KMS-11 (cell line): Measurements from ENCODE around the gene CXCL8.

ENCODE experiments used
- H2AFZ ChIP-seq: fragments of 200-600 bp; sonication (generic); 2 replicates; pipeline ENCODE4 v1.6.1; 2016; ENCODE audit warnings: antibody characterized with exemption, mixed run types, low read depth
- H3K27ac ChIP-seq: fragments of 200-600 bp; sonication (generic); 2 replicates; pipeline ENCODE4 v1.6.1; 2016; ENCODE audit warnings: mild to moderate bottlenecking, mixed run types
- H3K27me3 ChIP-seq: fragments of 200-600 bp; sonication (generic); 2 replicates; pipeline ENCODE4 v1.6.1; 2017; ENCODE audit warnings: mild to moderate bottlenecking, low read depth, mixed run types, moderate library complexity; ENCODE audit not compliant: insufficient read depth
- H3K36me3 ChIP-seq: fragments of 200-600 bp; sonication (generic); 2 replicates; pipeline ENCODE4 v1.6.1; 2017; ENCODE audit warnings: mild to moderate bottlenecking, mixed run types; ENCODE audit not compliant: insufficient read depth
- H3K4me1 ChIP-seq: fragments of 200-600 bp; sonication (generic); 2 replicates; pipeline ENCODE4 v1.6.1; 2016; ENCODE audit warnings: mild to moderate bottlenecking, low read depth, mixed run types; ENCODE audit not compliant: poor library complexity, severe bottlenecking
- H3K4me2 ChIP-seq: fragments of 200-600 bp; sonication (generic); 2 replicates; pipeline ENCODE4 v1.7.0; 2016; ENCODE audit warnings: mild to moderate bottlenecking, mixed run types
- H3K4me3 ChIP-seq: fragments of 200-600 bp; sonication (generic); IDR thresholded peaks from 2 replicates; pipeline ENCODE4 v1.6.1; 2017; ENCODE audit warnings: low read depth, low read length, mixed read lengths; ENCODE audit not compliant: insufficient read depth
- H3K79me2 ChIP-seq: fragments of 200-600 bp; sonication (generic); 2 replicates; pipeline ENCODE4 v1.6.1; 2016; ENCODE audit warnings: low read depth, mixed run types; ENCODE audit not compliant: insufficient read depth
- H3K9ac ChIP-seq: fragments of 200-600 bp; sonication (generic); 2 replicates; pipeline ENCODE4 v1.6.1; 2016; ENCODE audit warnings: mild to moderate bottlenecking, mixed run types
- H4K20me1 ChIP-seq: fragments of 200-600 bp; sonication (generic); 2 replicates; pipeline ENCODE4 v1.6.1; 2016; ENCODE audit warnings: mild to moderate bottlenecking, mixed run types; ENCODE audit not compliant: insufficient read depth
- CTCF ChIP-seq: fragments of 200-600 bp; sonication (generic); conservative IDR thresholded peaks from 2 replicates; pipeline ENCODE4 v1.6.1; 2017; ENCODE audit warnings: low read depth, mild to moderate bottlenecking, antibody characterized with exemption, low read length, moderate library complexity, mixed read lengths

The CXCL8 gene

DNA sequence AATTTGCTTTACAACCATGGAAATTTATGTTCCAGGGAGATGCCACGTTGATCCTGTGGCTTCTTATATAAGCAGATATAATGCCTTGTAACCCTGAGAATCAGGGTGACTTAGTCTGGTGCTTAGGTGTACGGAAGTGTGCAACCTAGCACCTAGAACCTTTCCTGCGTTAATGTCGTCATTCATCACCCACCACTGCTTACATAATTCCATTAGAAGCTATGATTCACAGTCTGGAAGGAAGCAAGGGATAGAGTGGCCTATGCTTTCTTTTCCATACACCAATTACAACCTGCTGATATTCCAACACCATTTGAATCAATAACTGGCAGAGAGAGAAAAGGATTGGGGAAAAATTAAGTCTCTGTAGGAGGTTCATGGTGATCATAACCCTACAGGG lies 17.3 kb upstream of the CXCL8 start:
- Histone ChIP-seq H3K27ac (no peak overlapping the region), H4K20me1 (no peaks in the 10 kb centered on the region), H3K27me3 (no peaks in the 10 kb centered on the region), H3K9ac (no peak overlapping the region), H3K79me2 (no peaks in the 10 kb centered on the region), H3K4me2 (no peak overlapping the region), H3K36me3 (no peaks in the 10 kb centered on the region), H2AFZ (no peak overlapping the region), H3K4me3 (no peak overlapping the region), H3K4me1 (peaks cover 20% of the 10 kb centered on the region)
- TF ChIP-seq CTCF: no peak

DNA sequence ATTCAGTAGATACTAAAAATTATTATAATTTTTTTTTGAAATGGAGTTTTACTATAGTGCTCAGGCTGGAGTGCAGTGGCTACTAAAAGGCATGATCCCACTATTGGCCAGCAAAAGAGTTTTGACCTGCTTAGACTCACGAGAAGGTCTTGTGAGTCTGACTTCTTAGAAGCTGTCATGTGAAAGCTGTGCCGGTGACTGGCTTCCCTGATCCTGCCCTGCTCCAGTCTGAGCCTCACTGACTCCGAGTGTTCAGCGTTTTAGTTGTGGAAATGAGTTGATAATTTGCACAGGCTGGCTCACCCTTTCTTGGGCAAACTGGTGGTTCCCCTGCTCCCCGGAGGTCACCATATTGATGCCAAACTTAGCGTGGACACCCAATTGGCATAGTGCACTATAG lies 16.4 kb upstream of the CXCL8 start:
- Histone ChIP-seq H3K27ac (no peak overlapping the region), H2AFZ (no peak overlapping the region), H3K4me3 (no peak overlapping the region), H3K4me1 (peaks cover 12% of the 10 kb centered on the region), H3K36me3 (no peaks in the 10 kb centered on the region), H4K20me1 (no peaks in the 10 kb centered on the region), H3K27me3 (no peaks in the 10 kb centered on the region), H3K79me2 (no peaks in the 10 kb centered on the region), H3K9ac (no peak overlapping the region), H3K4me2 (no peak overlapping the region)
- TF ChIP-seq CTCF: no peak

- Histone ChIP-seq H2AFZ (no peak overlapping the region), H3K4me3 (no peak overlapping the region)
Observed at GRCh38 chr4:73725510-73725909, 14.9 kb upstream of the CXCL8 start.

GRCh38 chr4:73725985-73726384 lies 14.4 kb upstream of the CXCL8 start:
- Histone ChIP-seq H2AFZ (no peak overlapping the region), H3K4me3 (no peak overlapping the region), H4K20me1 (no peaks in the 10 kb centered on the region), H3K36me3 (no peaks in the 10 kb centered on the region), H3K79me2 (no peaks in the 10 kb centered on the region), H3K4me2 (no peak overlapping the region), H3K4me1 (peaks cover 17% of the 10 kb centered on the region), H3K9ac (no peak overlapping the region), H3K27me3 (no peaks in the 10 kb centered on the region), H3K27ac (no peak overlapping the region)
- no peak for TF ChIP-seq CTCF

More at GRCh38 chr4:73725510-73725909, 14.9 kb upstream of the CXCL8 start:
- H3K4me1 ChIP-seq: peaks cover 16% of the 10 kb centered on the region
- no peaks in the 10 kb centered on the region for H3K27me3 ChIP-seq
- no peaks in the 10 kb centered on the region for H3K36me3 ChIP-seq
- H3K9ac ChIP-seq: no peak overlapping the region
- TF ChIP-seq CTCF: no peak
- H4K20me1 ChIP-seq: no peaks in the 10 kb centered on the region
- H3K79me2 ChIP-seq: no peaks in the 10 kb centered on the region
- no peak overlapping the region for H3K4me2 ChIP-seq
- no peak overlapping the region for H3K27ac ChIP-seq

DNA sequence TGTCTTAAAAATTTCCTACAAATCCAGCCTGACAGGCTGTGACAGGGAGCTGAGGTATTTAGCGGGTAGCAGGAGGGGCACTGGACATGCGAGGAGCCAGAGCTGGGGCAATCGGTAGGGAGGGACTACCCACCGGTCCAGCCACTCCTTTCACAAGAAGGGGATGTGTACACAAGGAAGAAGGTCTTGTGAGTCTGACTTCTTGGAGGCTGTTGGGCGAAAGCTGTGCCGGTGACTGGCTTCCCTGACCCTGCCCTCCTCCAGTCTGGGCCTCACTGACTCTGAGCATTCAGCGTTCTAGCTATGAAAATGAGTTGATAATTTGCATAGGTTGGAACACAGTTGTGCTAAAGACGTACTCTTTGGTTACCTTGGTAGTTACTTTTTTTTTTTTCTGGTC lies 12.7 kb upstream of the CXCL8 start:
- H3K4me3 ChIP-seq: no peak overlapping the region
- no peak for TF ChIP-seq CTCF
- H4K20me1 ChIP-seq: no peaks in the 10 kb centered on the region
- H3K4me1 ChIP-seq: peaks cover 17% of the 10 kb centered on the region
- H3K4me2 ChIP-seq: no peak overlapping the region
- no peak overlapping the region for H3K9ac ChIP-seq
- no peaks in the 10 kb centered on the region for H3K36me3 ChIP-seq
- no peaks in the 10 kb centered on the region for H3K27me3 ChIP-seq
- no peak overlapping the region for H3K27ac ChIP-seq
- no peak overlapping the region for H2AFZ ChIP-seq
- H3K79me2 ChIP-seq: no peaks in the 10 kb centered on the region
